HUDEP-2 (cell line): ENCODE measurements around the gene RAD18.

Experiments used
- DNase-seq, 76 experiments: peaks; one replicate each; lab custom pipeline; 2025; ENCODE audit not compliant: unreplicated experiment in 76 of 76; lab: John Stamatoyannopoulos, UW

The RAD18 gene

DNA sequence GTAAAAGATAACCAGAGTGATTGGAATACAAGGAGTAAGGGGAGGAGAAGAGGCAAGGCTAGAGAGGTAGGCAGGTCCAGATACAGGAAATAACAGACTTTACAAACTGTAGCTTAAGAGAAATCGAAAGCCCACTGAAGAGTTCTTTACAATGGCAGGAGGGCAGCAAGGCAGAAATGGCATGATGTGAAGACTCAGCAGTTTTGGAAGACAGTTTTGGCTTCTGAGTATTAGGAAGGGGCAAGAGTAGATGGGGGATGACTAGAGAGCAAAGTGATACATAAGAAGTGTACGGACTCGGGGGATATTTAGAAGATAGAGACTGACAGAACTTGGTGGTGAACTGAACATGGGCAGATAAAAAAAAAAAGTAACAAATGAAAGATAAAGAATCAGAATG, 54.1 kb downstream of the RAD18 start:
- no peak for DNase-seq

DNA sequence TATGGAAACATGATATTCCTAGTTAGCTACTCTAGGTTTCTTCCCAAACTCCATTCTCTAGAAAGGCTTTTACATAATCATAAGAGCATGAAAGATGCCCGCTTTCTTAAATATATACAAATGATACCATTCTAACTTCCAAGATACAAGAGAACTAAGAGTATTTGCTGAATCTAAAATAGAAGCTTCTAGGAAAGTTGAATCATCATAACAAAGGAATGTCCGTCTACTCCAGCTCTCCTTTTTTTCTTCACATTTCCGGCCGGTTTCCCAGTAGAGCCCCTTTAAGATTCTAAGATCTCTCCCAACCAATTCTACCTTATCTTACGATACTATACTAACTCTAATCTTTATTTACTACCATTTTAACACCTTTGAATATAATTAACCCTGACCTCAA, 60.1 kb downstream of the RAD18 start:
- DNase-seq = no peak

DNA sequence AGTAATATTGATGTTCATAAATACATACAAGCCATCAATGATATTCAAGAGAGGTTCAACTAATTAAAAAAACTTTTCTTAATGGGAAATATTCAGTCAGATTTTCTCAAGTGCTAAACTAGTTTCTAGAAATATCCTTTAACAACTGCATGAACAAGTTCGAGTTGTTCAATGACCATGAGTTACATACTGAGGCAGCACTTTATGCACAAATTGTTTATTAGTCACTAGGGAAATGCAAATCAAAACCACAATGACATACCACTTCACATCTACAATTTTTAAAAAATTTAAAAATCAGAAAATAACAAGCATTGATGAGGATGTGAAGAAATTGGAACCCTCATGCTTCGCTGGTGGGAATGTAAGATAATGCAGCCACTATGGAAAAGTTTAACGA, 62.4 kb downstream of the RAD18 start:
- no peak for DNase-seq

DNA sequence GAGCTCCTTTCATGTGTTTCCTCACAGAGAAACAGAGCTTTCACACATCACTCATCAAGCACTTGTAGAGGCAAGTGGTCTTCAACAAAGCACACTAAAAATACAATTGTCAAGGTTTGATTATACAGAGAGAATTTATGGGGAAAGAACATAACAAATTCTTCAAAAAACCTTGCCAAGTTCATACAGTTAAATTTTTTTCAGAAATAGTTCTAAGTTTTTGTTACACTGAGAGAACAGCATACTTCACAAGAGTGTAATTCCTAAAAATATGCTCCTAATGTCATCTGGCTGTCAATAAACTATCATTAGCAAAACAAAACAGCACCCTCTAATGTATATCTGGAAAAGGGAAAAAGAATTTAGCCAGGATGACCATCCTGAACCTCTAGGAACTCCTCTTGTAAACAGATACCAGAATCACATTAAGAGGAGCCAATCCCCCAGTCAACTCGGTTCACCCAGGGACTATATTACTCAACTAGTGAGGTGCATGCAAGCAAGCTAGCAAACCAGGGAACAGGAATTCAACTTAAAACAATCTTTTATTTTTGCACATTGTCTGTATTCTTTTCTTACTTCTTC, 63.3 kb downstream of the RAD18 start:
- DNase-seq = no peak

GRCh38 chr3:8895829-8896228, 67.4 kb downstream of the RAD18 start:
- no peak for DNase-seq

GRCh38 chr3:8893001-8893400, 70.3 kb downstream of the RAD18 start:
- no peak for DNase-seq

DNA sequence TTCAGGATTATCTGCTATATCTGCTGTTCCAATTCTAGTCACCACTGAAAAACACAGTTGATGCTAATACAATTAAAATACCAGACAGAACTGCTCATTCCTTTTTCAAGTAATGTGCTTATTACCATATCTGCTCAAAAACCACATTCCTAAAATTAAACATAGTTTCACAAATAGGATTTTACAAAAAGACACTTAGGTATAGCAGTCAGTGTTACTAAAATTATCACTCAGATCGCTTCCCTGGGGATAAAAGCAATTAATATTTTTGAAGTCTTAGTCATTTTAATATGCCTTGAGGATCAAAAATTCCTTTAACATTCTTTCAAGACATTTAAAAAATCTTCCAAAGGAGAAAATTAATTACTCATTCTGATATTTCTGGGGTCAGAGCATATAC, 71.5 kb downstream of the RAD18 start:
- DNase-seq = no peak

DNA sequence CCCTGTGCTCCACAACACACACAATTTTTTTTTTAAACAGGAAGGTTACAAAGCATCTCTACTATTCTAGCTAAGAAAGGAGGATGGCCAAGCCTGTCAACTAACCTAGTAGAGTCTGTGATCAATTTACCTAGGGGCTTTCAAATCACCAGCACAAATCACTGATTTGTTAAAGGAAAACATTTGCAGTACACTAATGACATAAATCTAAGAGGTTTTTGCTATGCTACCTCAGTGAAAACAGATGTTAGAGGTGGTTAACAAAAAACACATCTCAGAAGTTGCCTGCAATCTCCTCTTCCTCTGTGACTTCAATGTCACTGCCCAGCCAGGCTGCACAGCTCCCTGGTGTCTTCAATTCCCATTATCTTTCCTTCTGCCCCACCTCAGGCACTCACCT, 72.0 kb downstream of the RAD18 start:
- no peak for DNase-seq

- DNase-seq = no peak
These were observed 74.9 kb downstream of the RAD18 start for GRCh38 chr3:8888301-8888915.

GRCh38 chr3:8887435-8888300, 75.6 kb downstream of the RAD18 start:
- DNase-seq = no peak

DNA sequence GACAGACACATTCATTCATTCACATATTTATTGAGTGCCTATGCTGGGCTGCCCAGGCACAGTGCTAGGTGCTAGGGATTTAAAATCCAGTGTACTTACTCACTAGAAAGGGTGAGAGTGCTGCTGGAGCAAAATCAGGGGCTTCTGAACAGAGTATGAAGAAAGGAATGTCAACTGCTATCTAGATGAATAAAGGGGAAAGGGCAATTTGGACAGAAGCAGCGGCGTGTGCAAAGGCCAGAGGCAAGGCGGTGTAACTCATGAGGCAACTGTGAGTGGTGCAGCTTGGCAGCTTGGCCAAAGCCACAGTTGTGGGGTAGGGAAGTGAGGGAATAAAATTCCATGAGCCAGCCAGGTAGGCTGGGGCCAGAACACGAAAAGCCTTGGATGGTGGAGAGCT, 76.7 kb downstream of the RAD18 start:
- no peak for DNase-seq

- DNase-seq = peak in 3 of 76 experiments; percentile 2 to 10 (median 8)
These were observed 77.5 kb downstream of the RAD18 start for GRCh38 chr3:8885536-8886316.

DNA sequence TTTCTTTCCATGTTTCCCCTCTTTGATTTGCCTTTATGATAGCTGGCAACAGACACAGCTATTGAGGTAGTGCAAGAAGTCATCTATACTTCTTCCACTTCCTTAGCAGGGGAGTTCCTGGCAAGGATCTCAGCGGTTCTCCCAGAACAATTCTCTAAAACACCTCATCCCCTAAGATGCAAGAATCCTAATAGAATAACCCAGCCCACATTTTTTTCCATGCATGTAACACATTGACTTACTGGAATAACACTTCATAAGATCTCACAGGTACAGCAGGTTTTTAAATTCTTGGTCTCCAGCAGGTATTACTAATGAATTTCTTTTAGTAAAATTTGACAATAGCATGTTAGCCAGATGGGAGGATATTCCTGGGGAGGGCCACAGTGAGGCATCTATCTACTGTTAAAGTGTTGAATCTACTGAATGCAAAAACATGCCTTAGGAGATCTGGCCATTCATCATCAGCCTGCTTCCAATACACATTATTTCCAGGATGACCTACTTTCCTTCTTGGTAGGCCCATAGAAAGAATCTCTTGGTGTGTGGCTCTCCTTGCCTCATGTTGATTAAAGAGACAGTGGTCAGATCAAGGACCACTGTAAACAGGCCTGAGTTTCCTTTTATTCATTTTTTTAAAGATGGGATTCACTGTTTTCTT, 78.5 kb downstream of the RAD18 start:
- DNase-seq = no peak

- DNase-seq = no peak
These were observed 80.6 kb downstream of the RAD18 start for GRCh38 chr3:8882642-8883041.

GRCh38 chr3:8882171-8882593, 81.1 kb downstream of the RAD18 start:
- no peak for DNase-seq

DNA sequence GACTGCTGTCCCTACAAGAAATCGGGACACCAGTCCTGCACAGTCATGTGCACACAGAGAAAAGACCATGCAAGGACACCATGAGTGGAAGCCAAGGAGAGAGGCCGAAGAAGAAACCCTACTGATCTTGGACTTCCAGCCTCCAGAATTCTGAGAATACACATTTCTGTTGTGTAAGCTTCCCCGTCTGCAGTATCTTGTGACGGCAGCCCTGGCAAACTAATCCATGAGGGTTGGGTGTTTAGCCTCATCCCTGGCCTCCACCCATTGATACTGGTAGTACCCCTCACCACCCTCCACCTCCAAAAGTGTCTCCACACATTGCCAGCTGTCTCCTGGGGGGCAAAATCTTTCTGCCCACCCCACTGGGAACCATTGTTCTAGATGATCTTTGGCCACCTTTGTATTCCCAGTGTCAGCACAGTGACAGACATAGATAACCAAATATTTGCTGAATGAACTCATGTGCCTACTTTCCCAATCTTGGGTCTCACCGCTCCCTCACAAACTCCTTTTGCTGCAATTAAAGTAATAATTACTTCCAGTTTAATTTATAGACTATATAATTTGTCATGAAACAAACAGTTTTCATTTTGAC, 83.8 kb downstream of the RAD18 start:
- DNase-seq = peak in 2 of 76 experiments; percentile 3 to 14

DNA sequence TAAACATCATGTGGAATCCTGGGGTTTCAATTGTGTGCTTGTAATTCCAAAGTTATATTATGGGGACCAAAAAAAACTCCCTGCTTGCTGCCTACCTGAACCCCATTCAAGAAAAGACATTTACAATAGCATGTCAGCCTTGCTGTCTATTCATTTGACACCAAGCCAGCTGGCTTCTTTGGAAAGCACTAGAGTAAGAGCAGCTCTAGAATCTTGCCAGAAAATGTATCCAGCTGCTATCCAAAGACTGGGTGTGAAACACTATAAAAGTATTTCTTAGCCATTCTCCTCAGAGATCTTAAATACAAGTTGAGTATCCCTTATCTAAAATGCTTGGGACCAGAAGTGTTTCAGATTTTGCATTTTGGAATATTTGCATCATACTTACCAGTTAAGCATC, 87.4 kb downstream of the RAD18 start:
- no peak for DNase-seq

GRCh38 chr3:8873740-8874139, 89.5 kb downstream of the RAD18 start:
- DNase-seq = no peak

GRCh38 chr3:8872261-8872660, 91.0 kb downstream of the RAD18 start:
- DNase-seq = no peak

GRCh38 chr3:8871306-8871705, 92.0 kb downstream of the RAD18 start:
- DNase-seq = no peak
